GM21786 (cell line): ENCODE measurements around the gene CRKL.
"Not testable (repeated sequence)": the region's sequence is repeated elsewhere in the genome, so short reads cannot be mapped to it uniquely, and the experiment has no call there.

Experiments
- ATAC-seq: cut with Tn5 transposase; IDR thresholded peaks from one replicate; pipeline ENCODE4 v1.9.1; 2021; ENCODE audit not compliant: unreplicated experiment

CRKL gene, protein sequence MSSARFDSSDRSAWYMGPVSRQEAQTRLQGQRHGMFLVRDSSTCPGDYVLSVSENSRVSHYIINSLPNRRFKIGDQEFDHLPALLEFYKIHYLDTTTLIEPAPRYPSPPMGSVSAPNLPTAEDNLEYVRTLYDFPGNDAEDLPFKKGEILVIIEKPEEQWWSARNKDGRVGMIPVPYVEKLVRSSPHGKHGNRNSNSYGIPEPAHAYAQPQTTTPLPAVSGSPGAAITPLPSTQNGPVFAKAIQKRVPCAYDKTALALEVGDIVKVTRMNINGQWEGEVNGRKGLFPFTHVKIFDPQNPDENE

DNA sequence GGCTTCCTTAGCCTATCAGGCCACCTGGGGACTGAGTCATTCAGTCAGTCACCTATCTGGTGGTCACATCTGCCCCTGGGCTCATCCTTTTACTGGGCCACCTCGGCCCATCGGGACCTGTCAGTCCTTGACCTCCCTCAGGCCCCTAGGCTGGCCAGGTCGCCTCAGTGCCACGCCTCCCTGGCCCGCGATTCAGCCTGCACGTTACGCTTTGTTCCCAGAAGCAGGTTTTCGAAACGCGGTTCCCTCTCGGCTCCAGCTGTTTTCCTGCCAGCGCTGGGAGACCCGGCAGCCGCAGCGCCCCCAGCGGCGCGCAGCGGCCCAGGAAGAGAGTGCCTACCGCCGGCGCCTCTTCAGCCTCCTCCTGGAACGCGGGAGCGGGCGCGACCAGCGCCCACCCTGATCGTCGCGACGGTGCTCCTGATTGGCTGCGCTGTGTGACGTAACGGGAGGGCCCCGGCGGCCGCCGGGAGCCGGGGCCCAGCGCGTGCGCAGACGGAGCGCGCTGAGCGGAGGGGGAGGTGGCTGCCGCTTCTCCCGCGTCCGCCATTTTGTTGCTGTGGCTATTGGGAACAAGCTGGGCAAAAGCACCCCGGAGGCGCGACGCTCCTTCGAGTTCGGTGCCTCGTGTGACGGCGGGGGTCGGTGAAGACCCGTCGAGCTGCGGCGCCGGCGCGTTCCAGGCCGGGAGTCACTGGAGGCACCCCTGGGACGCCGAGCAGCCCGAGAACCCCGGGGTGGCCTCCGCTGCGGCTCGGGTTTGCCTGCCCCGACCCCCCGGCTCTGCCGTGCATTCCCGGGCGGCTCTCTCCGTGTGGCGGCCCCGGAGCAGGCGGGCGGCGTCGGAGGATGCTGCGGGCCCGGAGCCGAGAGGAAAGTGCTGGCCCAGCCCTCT lies at the start of gene CRKL:
Gene CRKL (plus strand): TSS at position 492 of the 895 bp plus-strand sequence. CDS start 528 bp downstream, outside the sequence.
- peak; percentile 90 for ATAC-seq

GRCh38 chr22:20868025-20868962 lies 48.9 kb upstream of the CRKL start:
- ATAC-seq, result no peak

DNA sequence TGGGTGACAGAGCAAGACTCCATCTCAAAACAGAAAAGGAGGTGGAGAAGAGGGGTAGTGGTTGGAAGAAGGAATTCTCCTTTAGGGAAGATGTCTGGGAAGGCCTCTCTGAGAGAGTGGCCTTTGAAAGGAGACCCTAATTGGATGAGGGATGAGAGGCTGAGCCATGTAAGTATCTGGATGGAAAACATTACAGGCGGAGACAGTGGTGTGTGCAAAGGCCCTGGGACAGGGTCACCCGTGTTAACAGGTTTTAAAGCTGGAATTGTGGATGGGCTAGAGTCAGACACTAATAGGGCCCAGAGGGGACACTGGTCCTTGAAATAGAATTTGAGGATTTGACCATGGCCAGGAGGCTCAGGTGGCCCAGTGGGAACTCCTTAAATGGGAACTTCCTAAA lies 48.0 kb upstream of the CRKL start:
- no peak for ATAC-seq

- ATAC-seq, result no peak
These were observed 44.0 kb upstream of the CRKL start for GRCh38 chr22:20873214-20873613.

DNA sequence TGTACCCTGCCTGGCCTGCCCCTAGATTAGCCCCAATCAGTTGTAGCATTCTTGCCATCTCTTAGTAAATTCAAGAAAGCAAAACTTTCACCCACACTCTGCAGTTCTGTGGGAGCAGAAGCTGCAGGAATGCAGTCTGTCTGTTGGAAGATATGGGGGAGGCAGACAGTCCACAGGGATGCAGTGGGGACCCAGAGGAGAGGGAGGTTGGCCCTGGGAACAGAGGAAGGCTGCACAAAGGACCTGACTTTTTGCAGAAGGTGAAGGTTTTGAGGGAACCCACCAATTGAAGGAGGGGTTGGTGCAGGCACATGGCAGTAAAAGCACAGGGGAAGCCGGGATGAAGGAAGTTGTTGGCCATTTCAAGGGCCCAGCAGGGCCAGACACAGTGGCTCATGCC lies 41.9 kb upstream of the CRKL start:
- ATAC-seq, result no peak

DNA sequence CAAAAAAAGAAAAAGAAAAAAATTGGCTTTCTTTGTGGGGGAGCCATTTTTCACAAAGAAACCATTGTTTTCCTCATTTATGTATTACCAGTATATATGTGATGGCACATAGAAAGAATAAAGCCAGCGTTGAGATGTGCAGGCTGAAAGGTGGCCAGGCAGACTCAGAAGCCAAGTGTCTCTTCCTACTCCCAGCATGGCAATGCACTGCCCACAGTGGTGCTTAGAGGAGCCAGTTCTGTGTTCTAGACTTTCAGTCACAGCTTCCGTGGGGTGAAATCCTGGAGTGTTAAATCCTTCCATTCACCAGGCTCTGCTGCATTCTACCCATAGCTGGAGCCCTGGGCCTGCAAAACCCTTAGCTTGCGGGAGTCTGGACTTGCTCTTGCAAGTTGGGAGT lies 39.5 kb upstream of the CRKL start:
- ATAC-seq, result no peak

DNA sequence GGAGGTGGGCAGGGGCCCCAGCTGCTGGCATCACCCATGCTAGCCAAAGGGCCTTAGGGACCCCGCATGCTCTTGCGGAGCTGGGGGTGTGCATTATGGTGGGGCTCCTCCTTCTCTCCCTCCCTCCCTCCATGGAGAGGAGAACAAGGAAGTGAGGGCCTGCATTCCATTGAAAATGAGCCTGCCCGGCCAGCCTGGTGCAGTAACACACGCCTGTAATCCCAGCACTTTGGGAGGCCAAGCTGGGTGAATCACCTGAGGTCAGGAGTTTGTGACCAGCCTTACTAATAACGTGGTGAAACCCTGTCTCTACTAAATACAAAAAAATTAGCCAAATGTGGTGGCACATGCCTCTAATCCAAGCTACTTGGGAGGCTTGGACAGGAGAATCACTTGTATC lies 36.0 kb upstream of the CRKL start:
- no peak for ATAC-seq

GRCh38 chr22:20881869-20882815 lies 35.1 kb upstream of the CRKL start:
- ATAC-seq, result no peak

DNA sequence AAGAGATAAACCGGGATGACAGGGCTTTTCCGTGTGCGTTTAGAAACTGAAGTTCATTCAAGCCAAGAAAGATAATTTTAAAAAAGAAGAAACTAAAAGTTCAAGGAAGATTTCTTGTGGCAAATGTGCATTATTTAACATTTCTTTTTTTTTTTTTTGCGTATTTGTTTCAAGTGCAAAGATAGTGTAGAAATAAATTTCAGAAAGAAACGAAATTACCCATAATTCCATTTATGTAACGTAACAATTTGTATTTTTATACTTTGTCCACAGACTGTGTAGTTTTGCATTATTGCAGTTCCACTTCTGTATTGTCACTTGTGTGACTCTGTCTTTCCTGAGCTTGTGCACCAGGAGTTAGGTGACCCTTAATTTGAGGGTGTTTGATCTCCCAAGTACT lies 34.4 kb upstream of the CRKL start:
- ATAC-seq, result no peak

DNA sequence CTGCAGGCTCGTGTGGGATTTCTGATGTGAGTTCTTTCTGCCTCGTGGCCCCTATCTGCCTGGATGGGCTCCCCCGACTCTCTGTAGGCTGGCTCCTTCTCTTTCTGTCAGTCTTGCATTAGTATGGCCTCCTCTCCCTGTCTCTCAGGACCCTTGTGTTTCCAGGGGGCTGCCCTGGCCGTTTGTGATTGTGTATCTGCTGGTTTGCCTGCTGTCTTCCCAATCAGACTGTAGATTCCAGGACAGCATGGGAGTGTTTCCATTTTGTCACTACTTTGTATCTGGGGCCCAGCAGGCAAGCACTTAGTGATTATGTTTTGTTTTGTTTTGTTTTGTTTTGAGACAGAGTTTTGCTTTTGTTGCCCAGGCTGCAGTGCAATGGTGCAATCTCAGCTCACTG lies 32.8 kb upstream of the CRKL start:
- no peak for ATAC-seq

GRCh38 chr22:20885017-20885556 lies 32.1 kb upstream of the CRKL start:
- ATAC-seq, result no peak

DNA sequence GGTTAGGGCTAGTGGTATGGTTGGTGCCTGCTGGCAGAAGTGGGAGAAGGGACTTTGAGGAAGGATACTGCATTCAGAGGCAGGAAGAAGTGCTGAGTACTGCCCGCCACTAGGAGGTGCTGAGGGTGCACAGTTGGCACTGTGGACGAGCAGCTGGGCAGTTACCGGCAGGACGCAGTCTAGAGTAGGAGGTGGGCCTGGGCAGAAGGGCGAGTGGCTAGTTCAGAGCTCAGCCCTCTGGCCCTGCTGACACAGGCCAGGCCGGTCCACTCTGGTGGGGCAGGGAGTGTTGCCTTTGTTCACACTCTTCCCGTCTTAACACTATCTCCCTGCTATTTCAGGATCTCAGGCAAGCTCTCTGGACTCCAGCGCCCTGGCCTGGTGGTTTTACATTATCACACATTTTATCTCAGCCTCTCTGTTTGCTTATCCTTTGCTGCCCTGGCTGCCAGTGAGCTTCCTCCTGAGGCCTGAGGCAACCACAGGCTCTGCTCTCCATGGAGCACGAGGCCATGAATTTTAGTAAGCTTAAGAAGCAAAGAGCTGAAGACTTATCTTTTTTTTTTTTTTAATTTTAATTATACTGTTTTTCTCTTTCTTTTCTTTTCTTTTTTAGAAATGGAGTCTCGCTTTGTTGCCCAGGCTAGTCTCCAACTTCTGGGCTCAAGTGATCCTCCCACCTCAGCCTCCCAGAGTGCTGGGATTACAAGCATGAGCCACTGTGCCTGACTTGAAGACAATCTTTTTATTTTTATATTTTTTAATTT lies 31.5 kb upstream of the CRKL start:
- no peak for ATAC-seq

DNA sequence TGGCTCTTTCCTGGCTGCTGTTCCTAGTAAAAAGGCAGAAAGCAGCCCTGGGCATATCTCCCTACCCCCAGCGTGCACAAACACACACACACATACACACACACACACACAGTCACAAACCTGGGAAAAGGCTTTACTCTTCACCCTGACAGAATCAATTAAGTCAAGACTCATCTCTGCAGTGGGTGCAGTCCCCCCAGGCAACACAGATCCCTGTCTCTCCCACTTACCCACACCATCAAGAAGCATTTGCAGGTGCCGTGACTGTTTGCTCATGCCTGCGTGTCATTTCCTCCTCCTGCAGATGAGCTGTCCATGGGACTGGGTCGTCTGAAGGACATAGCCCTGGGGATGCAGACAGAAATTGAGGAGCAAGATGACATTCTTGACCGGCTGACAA lies 29.8 kb upstream of the CRKL start:
- no peak for ATAC-seq

DNA sequence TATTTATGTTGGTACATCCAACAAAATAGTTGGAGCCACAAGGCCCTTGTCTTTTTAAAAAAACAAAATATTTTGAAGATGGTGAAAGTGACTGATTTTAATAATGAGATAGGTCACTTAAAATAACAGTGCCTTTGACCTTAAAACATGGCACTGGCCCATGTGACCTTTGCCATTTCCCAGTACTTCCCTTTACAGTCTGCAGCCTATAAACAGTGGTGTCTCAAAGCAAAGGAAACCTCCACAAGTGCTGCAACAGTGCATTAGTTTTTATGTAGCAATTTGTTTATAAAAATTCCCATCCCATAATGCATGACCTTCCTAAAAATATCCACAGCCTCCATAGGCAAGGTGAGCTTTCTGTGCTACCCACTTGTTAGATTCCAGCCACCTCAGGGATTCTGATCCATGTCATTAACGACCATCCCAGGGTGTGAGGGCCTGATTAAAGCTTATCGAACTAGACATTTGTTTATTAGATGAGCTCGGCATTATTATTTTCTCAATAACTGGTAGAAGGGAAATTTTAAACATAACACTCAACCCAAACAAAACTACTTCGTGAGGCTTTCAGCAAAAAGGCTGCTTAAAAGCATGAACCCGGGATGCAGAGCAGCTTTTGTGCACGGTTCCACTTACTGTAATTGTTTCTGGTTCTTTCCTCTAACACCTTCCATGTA lies 28.0 kb upstream of the CRKL start:
- ATAC-seq, result no peak

GRCh38 chr22:20889904-20890540 lies 27.2 kb upstream of the CRKL start:
- no peak for ATAC-seq

- ATAC-seq, result no peak
These were observed 26.2 kb upstream of the CRKL start for GRCh38 chr22:20890975-20891374.

GRCh38 chr22:20897737-20898136 lies 19.5 kb upstream of the CRKL start:
- not testable (repeated sequence) for ATAC-seq

GRCh38 chr22:20899827-20900423 lies 17.3 kb upstream of the CRKL start:
- no peak for ATAC-seq
